Transverse colon (tissue), 3 donors: ENCODE results near the gene GRK6.
A peak's percentile ranks its signal among the peaks of the same experiment; 100 is the strongest.

Experiments
- CTCF ChIP-seq, 5 experiments: fragments of 200-600 bp in 3 of 5; fragments of 450-650 bp in 2 of 5; sonication (generic) in 3 of 5; IDR thresholded peaks; 1 replicate in 2 of 5; 2 replicates in 3 of 5; pipeline ENCODE4 v1.5.1; 2016 to 2017; ENCODE audit warnings: antibody characterized with exemption in 5 of 5, inconsistent platforms in 3 of 5, mild to moderate bottlenecking in 2 of 5, moderate library complexity in 1 of 5
- EP300 ChIP-seq: sonication (generic); formaldehyde crosslinking; IDR thresholded peaks from one replicate; pipeline ENCODE4 v1.6.1; 2017; ENCODE audit warnings: antibody characterized with exemption, low read depth
- POLR2A ChIP-seq: fragments of 450-650 bp; IDR thresholded peaks from one replicate; pipeline ENCODE4 v1.6.1; 2016; ENCODE audit warnings: antibody characterized with exemption, mild to moderate bottlenecking, moderate library complexity

- TF ChIP-seq POLR2A (no peak), CTCF (IDR thresholded peaks at IDR 0.05) (peak; percentile 76 to 99 (median 97)), EP300 (no peak)
Measured at GRCh38 chr5:177455661-177456590, 29.4 kb downstream of the GRK6 start.
